Mesenchymal stem cell (in vitro differentiated cells and primary cell): ENCODE results near the gene NME7.

Experiments used
- DNase-seq: peaks from one replicate; pipeline ENCODE4 v3.0.0-alpha.2; 2013
- H2AFZ ChIP-seq: one replicate; pipeline ENCODE4 v1.6.1; 2013; ENCODE audit warnings: low read depth, mild to moderate bottlenecking, control low read depth, inconsistent platforms, low read length, moderate library complexity
- H2AK5ac ChIP-seq: 2 replicates; pipeline ENCODE4 v1.6.1; 2013; ENCODE audit warnings: low read length, moderate library complexity, mild to moderate bottlenecking, inconsistent platforms; ENCODE audit not compliant: severe bottlenecking
- H2BK120ac ChIP-seq: one replicate; pipeline ENCODE4 v1.6.1; 2013; ENCODE audit warnings: low read depth, mild to moderate bottlenecking, inconsistent platforms, low read length, moderate library complexity
- H2BK12ac ChIP-seq, 2 experiments: one replicate each; pipeline ENCODE4 v1.6.1; 2013; ENCODE audit warnings: inconsistent platforms in 2 of 2, low read length in 2 of 2, mild to moderate bottlenecking in 2 of 2, moderate library complexity in 2 of 2, control low read depth in 1 of 2
- H2BK15ac ChIP-seq: one replicate; pipeline ENCODE4 v1.6.1; 2013; ENCODE audit warnings: mild to moderate bottlenecking, low read depth, inconsistent platforms; ENCODE audit not compliant: poor library complexity, severe bottlenecking
- H2BK5ac ChIP-seq: 2 replicates; pipeline ENCODE4 v1.6.1; 2013; ENCODE audit warnings: low read depth, mild to moderate bottlenecking, low read length, control low read depth, inconsistent platforms; ENCODE audit not compliant: poor library complexity, severe bottlenecking
- H3K14ac ChIP-seq, 2 experiments: one replicate each; pipeline ENCODE4 v1.6.1; 2013; ENCODE audit warnings: inconsistent platforms in 2 of 2, low read length in 2 of 2, control low read depth in 1 of 2, mild to moderate bottlenecking in 1 of 2, moderate library complexity in 1 of 2
- H3K18ac ChIP-seq, 2 experiments: one replicate each; pipeline ENCODE4 v1.6.1; 2013; ENCODE audit warnings: inconsistent platforms in 2 of 2, low read length in 2 of 2, control low read depth in 1 of 2, low read depth in 1 of 2, mild to moderate bottlenecking in 1 of 2
- H3K23ac ChIP-seq, 2 experiments: one replicate each; pipeline ENCODE4 v1.6.1; 2013; ENCODE audit warnings: inconsistent platforms in 2 of 2, low read length in 2 of 2, mild to moderate bottlenecking in 2 of 2, moderate library complexity in 2 of 2, control low read depth in 1 of 2
- H3K27ac ChIP-seq: 2 replicates; pipeline ENCODE4 v1.5.1; 2013; ENCODE audit warnings: mild to moderate bottlenecking, moderate library complexity, low read length, control low read depth, inconsistent platforms; ENCODE audit not compliant: poor library complexity, severe bottlenecking
- H3K27me3 ChIP-seq, 2 experiments: 2 replicates each; pipeline versions ENCODE4 v1.6.1 to v1.7.0; 2013; ENCODE audit warnings: low read length in 2 of 2, mild to moderate bottlenecking in 2 of 2, moderate library complexity in 2 of 2, control low read depth in 1 of 2, inconsistent platforms in 1 of 2; ENCODE audit not compliant: control insufficient read depth in 1 of 2, insufficient read depth in 1 of 2
- H3K36me3 ChIP-seq, 2 experiments: 2 replicates each; pipeline versions ENCODE4 v1.6.1 to v1.7.0; 2013; ENCODE audit warnings: low read length in 2 of 2, control low read depth in 1 of 2, inconsistent platforms in 1 of 2, low read depth in 1 of 2, mild to moderate bottlenecking in 1 of 2; ENCODE audit not compliant: insufficient read depth in 2 of 2, control insufficient read depth in 1 of 2
- H3K4ac ChIP-seq, 2 experiments: one replicate each; pipeline ENCODE4 v1.6.1; 2013; ENCODE audit warnings: inconsistent platforms in 2 of 2, low read length in 2 of 2, mild to moderate bottlenecking in 2 of 2, moderate library complexity in 2 of 2, control low read depth in 1 of 2, low read depth in 1 of 2
- H3K4me1 ChIP-seq: 2 replicates; pipeline ENCODE4 v1.6.1; 2013; ENCODE audit warnings: low read depth, low read length, control low read depth; ENCODE audit not compliant: control insufficient read depth, insufficient read depth
- H3K4me2 ChIP-seq: 2 replicates; pipeline ENCODE4 v1.6.1; 2013; ENCODE audit warnings: low read length, mild to moderate bottlenecking, inconsistent platforms; ENCODE audit not compliant: poor library complexity, severe bottlenecking
- H3K4me3 ChIP-seq, 2 experiments: 2 replicates each; pipeline versions ENCODE4 v1.5.1 to v1.7.0; 2013; ENCODE audit warnings: low read length in 2 of 2, mild to moderate bottlenecking in 2 of 2, control low read depth in 1 of 2, low read depth in 1 of 2; ENCODE audit not compliant: insufficient read depth in 1 of 2
- H3K79me1 ChIP-seq: replicated peaks from 2 replicates; pipeline ENCODE4 v1.6.1; 2013; ENCODE audit warnings: mild to moderate bottlenecking, control low read depth, low read length, inconsistent platforms; ENCODE audit not compliant: poor library complexity, severe bottlenecking
- H3K9ac ChIP-seq: 2 replicates; pipeline ENCODE4 v1.7.0; 2013; ENCODE audit warnings: mild to moderate bottlenecking, low read length, moderate library complexity
- H3K9me3 ChIP-seq: 2 replicates; pipeline ENCODE4 v1.7.0; 2013; ENCODE audit warnings: mild to moderate bottlenecking, low read length; ENCODE audit not compliant: control insufficient read depth
- H4K8ac ChIP-seq: one replicate; pipeline ENCODE4 v1.6.1; 2013; ENCODE audit warnings: inconsistent platforms, mild to moderate bottlenecking, low read length, moderate library complexity
- H4K91ac ChIP-seq: one replicate; pipeline ENCODE4 v1.6.1; 2013; ENCODE audit warnings: mild to moderate bottlenecking, low read length, inconsistent platforms
- WGBS: methylation state at CpG from one replicate; pipeline ENCODE4 v1.1.7; 2013; ENCODE audit warnings: mixed read lengths; 5-methylcytosine and 5-hydroxymethylcytosine counted together

NME7 gene

DNA sequence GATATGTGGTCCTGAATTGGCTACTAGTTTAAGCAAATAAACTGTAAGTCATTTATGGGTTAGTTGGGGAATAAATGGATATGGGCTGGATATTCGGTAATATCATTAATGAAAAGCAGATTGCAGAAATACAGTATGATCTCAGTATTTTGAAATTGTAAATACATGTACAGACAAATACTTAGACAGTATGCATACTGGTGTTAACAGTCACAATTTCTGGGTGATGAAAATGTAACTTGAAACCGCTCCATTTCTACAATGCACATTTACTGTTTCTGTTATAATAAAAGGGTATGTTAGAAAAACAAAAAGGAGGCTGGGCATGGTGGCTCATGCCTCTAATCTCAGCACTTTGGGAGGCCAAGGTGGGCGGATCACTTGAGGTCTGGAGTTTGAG lies 28.4 kb upstream of the NME7 start:
- no peak overlapping the region for H3K18ac ChIP-seq
- peaks cover 3% of the 10 kb centered on the region for H3K4me1 ChIP-seq
- no peak overlapping the region for H3K27ac ChIP-seq
- H2AFZ ChIP-seq, result no peak overlapping the region
- H2BK15ac ChIP-seq, result no peak overlapping the region
- H4K91ac ChIP-seq, result no peak overlapping the region
- H2BK5ac ChIP-seq, result no peak overlapping the region
- peaks cover 2% of the 10 kb centered on the region for H3K9me3 ChIP-seq
- H2AK5ac ChIP-seq, result no peak overlapping the region
- no peak overlapping the region for H3K4me2 ChIP-seq
- no peak overlapping the region for H3K4ac ChIP-seq
- DNase-seq, result no peak
- no peak overlapping the region for H3K9ac ChIP-seq
- WGBS, result 100% methylated on average over 1 of the region's 3 CpGs
- H3K23ac ChIP-seq, result no peak overlapping the region
- H3K14ac ChIP-seq, result no peak overlapping the region
- H3K27me3 ChIP-seq, result no peaks in the 10 kb centered on the region
- H2BK120ac ChIP-seq, result no peak overlapping the region
- peaks cover 10% of the 10 kb centered on the region for H3K79me1 ChIP-seq
- H3K4me3 ChIP-seq, result no peak overlapping the region
- no peak overlapping the region for H2BK12ac ChIP-seq
- no peak overlapping the region for H4K8ac ChIP-seq
- H3K36me3 ChIP-seq, result peaks cover 8 to 66% of the 10 kb centered on the region in 2 experiments

GRCh38 chr1:169392406-169392805 lies 24.8 kb upstream of the NME7 start:
- Histone ChIP-seq H3K4me1 (peaks cover 3% of the 10 kb centered on the region), H3K14ac (no peak overlapping the region), H2AFZ (no peak overlapping the region), H4K91ac (no peak overlapping the region), H4K8ac (no peak overlapping the region), H3K4me2 (no peak overlapping the region), H3K9me3 (no peaks in the 10 kb centered on the region), H3K27ac (no peak overlapping the region), H3K18ac (no peak overlapping the region), H2BK12ac (no peak overlapping the region), H3K27me3 (no peaks in the 10 kb centered on the region), H3K36me3 (peaks cover 15 to 88% of the 10 kb centered on the region in 2 experiments), H3K23ac (no peak overlapping the region), H2BK120ac (no peak overlapping the region), H3K4me3 (no peak overlapping the region), H3K9ac (no peak overlapping the region), H2AK5ac (no peak overlapping the region), H2BK15ac (no peak overlapping the region), H3K4ac (no peak overlapping the region), H2BK5ac (no peak overlapping the region), H3K79me1 (peaks cover 11% of the 10 kb centered on the region)
- WGBS, result no CpG with 5 or more reads among the region's 1 CpG
- no peak for DNase-seq

- Histone ChIP-seq H3K18ac (no peak overlapping the region), H3K79me1 (peaks cover 11% of the 10 kb centered on the region), H4K8ac (no peak overlapping the region)
Measured at GRCh38 chr1:169390303-169390702, 22.7 kb upstream of the NME7 start.

GRCh38 chr1:169387399-169387798 lies 19.8 kb upstream of the NME7 start:
- H3K79me1 ChIP-seq, result peaks cover 10% of the 10 kb centered on the region
- no peak overlapping the region for H3K14ac ChIP-seq
- no peak overlapping the region for H4K91ac ChIP-seq
- no peak overlapping the region for H2BK120ac ChIP-seq
- H2AFZ ChIP-seq, result no peak overlapping the region
- H3K23ac ChIP-seq, result no peak overlapping the region
- H2BK12ac ChIP-seq, result no peak overlapping the region
- H3K4me1 ChIP-seq, result peaks cover 3% of the 10 kb centered on the region
- no peak overlapping the region for H3K4ac ChIP-seq
- no peak overlapping the region for H3K9ac ChIP-seq
- no peak for DNase-seq
- no peak overlapping the region for H3K4me2 ChIP-seq
- no peak overlapping the region for H3K4me3 ChIP-seq
- no peak overlapping the region for H3K27ac ChIP-seq
- H3K27me3 ChIP-seq, result no peaks in the 10 kb centered on the region
- peaks cover 14 to 95% of the 10 kb centered on the region in 2 experiments for H3K36me3 ChIP-seq
- H3K9me3 ChIP-seq, result no peaks in the 10 kb centered on the region
- no peak overlapping the region for H4K8ac ChIP-seq
- H3K18ac ChIP-seq, result no peak overlapping the region
- no peak overlapping the region for H2BK5ac ChIP-seq
- no peak overlapping the region for H2AK5ac ChIP-seq
- H2BK15ac ChIP-seq, result no peak overlapping the region

More at GRCh38 chr1:169390303-169390702, 22.7 kb upstream of the NME7 start:
- Histone ChIP-seq H3K36me3 (peaks cover 15 to 91% of the 10 kb centered on the region in 2 experiments), H2AFZ (no peak overlapping the region), H3K4ac (no peak overlapping the region), H3K9ac (no peak overlapping the region), H2BK12ac (no peak overlapping the region), H2BK5ac (no peak overlapping the region), H2BK120ac (no peak overlapping the region), H4K91ac (no peak overlapping the region), H3K14ac (no peak overlapping the region), H2BK15ac (no peak overlapping the region), H3K4me1 (peaks cover 3% of the 10 kb centered on the region), H3K27ac (no peak overlapping the region), H2AK5ac (no peak overlapping the region), H3K27me3 (no peaks in the 10 kb centered on the region), H3K9me3 (no peaks in the 10 kb centered on the region), H3K4me2 (no peak overlapping the region), H3K23ac (no peak overlapping the region), H3K4me3 (no peak overlapping the region)
- DNase-seq, result no peak
